HEK293 (cell line): ENCODE measurements around the gene IL17F.

ENCODE experiments used
- EGR2 ChIP-seq: fragments of 450-650 bp; formaldehyde crosslinking; IDR thresholded peaks from 2 replicates; pipeline ENCODE4 v1.5.1; 2016; ENCODE audit warnings: low read depth, missing biosample characterization, missing genetic modification characterization
- GLIS2 ChIP-seq: fragments of 450-650 bp; formaldehyde crosslinking; IDR thresholded peaks from 2 replicates; pipeline ENCODE4 v1.5.1; 2016; ENCODE audit warnings: missing biosample characterization, missing genetic modification characterization
- KLF1 ChIP-seq: fragments of 450-650 bp; formaldehyde crosslinking; IDR thresholded peaks from 2 replicates; pipeline ENCODE4 v1.5.1; 2016; ENCODE audit warnings: missing biosample characterization, missing genetic modification characterization
- OVOL3 ChIP-seq: fragments of 450-650 bp; formaldehyde crosslinking; IDR thresholded peaks from 2 replicates; pipeline ENCODE4 v1.5.1; 2016; ENCODE audit warnings: missing biosample characterization, missing genetic modification characterization
- REPIN1 ChIP-seq: fragments of 450-650 bp; formaldehyde crosslinking; IDR thresholded peaks from 2 replicates; pipeline ENCODE4 v1.5.1; 2017; ENCODE audit warnings: missing biosample characterization, missing genetic modification characterization, low read depth
- SP2 ChIP-seq: fragments of 450-650 bp; formaldehyde crosslinking; IDR thresholded peaks from 2 replicates; pipeline ENCODE4 v1.5.1; 2016; ENCODE audit warnings: missing biosample characterization, missing genetic modification characterization
- ZBTB17 ChIP-seq: fragments of 450-650 bp; formaldehyde crosslinking; IDR thresholded peaks from 2 replicates; pipeline ENCODE4 v1.5.1; 2016; ENCODE audit warnings: missing biosample characterization, missing genetic modification characterization
- ZFP3 ChIP-seq: fragments of 450-650 bp; formaldehyde crosslinking; IDR thresholded peaks from 2 replicates; pipeline ENCODE4 v1.5.1; 2016; ENCODE audit warnings: low read depth, missing biosample characterization, missing genetic modification characterization
- ZFP41 ChIP-seq: fragments of 450-650 bp; formaldehyde crosslinking; IDR thresholded peaks from 2 replicates; pipeline ENCODE4 v1.5.1; 2016; ENCODE audit warnings: missing biosample characterization, missing genetic modification characterization, borderline replicate concordance
- ZNF148 ChIP-seq: fragments of 450-650 bp; formaldehyde crosslinking; IDR thresholded peaks from 2 replicates; pipeline ENCODE4 v1.5.0; 2017; ENCODE audit warnings: missing biosample characterization, missing genetic modification characterization, borderline replicate concordance
- ZNF169 ChIP-seq: fragments of 450-650 bp; formaldehyde crosslinking; IDR thresholded peaks from 2 replicates; pipeline ENCODE4 v1.5.1; 2016; ENCODE audit warnings: missing biosample characterization, missing genetic modification characterization
- ZNF24 ChIP-seq: fragments of 450-650 bp; formaldehyde crosslinking; IDR thresholded peaks from 2 replicates; pipeline ENCODE4 v1.5.1; 2016; ENCODE audit warnings: missing biosample characterization, missing genetic modification characterization
- ZNF433 ChIP-seq: fragments of 450-650 bp; formaldehyde crosslinking; IDR thresholded peaks from 2 replicates; pipeline ENCODE4 v1.5.1; 2016; ENCODE audit warnings: missing biosample characterization, missing genetic modification characterization, low read depth
- ZNF513 ChIP-seq: fragments of 450-650 bp; IDR thresholded peaks from 2 replicates; pipeline ENCODE4 v1.5.1; 2018; ENCODE audit warnings: missing biosample characterization, missing genetic modification characterization
- ZNF555 ChIP-seq: fragments of 450-650 bp; formaldehyde crosslinking; conservative IDR thresholded peaks from 2 replicates; pipeline ENCODE4 v1.5.1; 2017; ENCODE audit warnings: missing biosample characterization, mild to moderate bottlenecking, missing genetic modification characterization, inconsistent platforms
- ZNF600 ChIP-seq: fragments of 450-650 bp; formaldehyde crosslinking; IDR thresholded peaks from 2 replicates; pipeline ENCODE4 v1.5.1; 2016; ENCODE audit warnings: missing biosample characterization, missing genetic modification characterization
- ZNF623 ChIP-seq: fragments of 450-650 bp; formaldehyde crosslinking; IDR thresholded peaks from 2 replicates; pipeline ENCODE4 v1.5.1; 2016; ENCODE audit warnings: missing biosample characterization, missing genetic modification characterization
- ZNF654 ChIP-seq: fragments of 450-650 bp; formaldehyde crosslinking; IDR thresholded peaks from 2 replicates; pipeline ENCODE4 v1.5.1; 2016; ENCODE audit warnings: low read depth, missing biosample characterization, missing genetic modification characterization
- ZNF670 ChIP-seq: fragments of 450-650 bp; formaldehyde crosslinking; IDR thresholded peaks from 2 replicates; pipeline ENCODE4 v1.5.1; 2016; ENCODE audit warnings: missing biosample characterization, missing genetic modification characterization, low read depth
- ZNF677 ChIP-seq: fragments of 450-650 bp; IDR thresholded peaks from 2 replicates; pipeline ENCODE4 v1.5.0; 2018; ENCODE audit warnings: missing biosample characterization, mild to moderate bottlenecking, missing genetic modification characterization, moderate library complexity
- ZNF777 ChIP-seq: fragments of 450-650 bp; formaldehyde crosslinking; IDR thresholded peaks from 2 replicates; pipeline ENCODE4 v1.5.1; 2017; ENCODE audit warnings: missing biosample characterization, missing genetic modification characterization, borderline replicate concordance
- ZNF792 ChIP-seq: fragments of 450-650 bp; formaldehyde crosslinking; IDR thresholded peaks from 2 replicates; pipeline ENCODE4 v1.5.1; 2016; ENCODE audit warnings: missing biosample characterization, missing genetic modification characterization
- ZSCAN5A ChIP-seq: fragments of 450-650 bp; formaldehyde crosslinking; IDR thresholded peaks from 2 replicates; pipeline ENCODE4 v1.5.1; 2016; ENCODE audit warnings: missing biosample characterization, missing genetic modification characterization
- TF ChIP-seq, protein P1 (sequence below): fragments of 450-650 bp; formaldehyde crosslinking; IDR thresholded peaks from 2 replicates; pipeline ENCODE4 v1.5.1; 2016; ENCODE audit warnings: missing biosample characterization, missing genetic modification characterization

The IL17F gene

DNA sequence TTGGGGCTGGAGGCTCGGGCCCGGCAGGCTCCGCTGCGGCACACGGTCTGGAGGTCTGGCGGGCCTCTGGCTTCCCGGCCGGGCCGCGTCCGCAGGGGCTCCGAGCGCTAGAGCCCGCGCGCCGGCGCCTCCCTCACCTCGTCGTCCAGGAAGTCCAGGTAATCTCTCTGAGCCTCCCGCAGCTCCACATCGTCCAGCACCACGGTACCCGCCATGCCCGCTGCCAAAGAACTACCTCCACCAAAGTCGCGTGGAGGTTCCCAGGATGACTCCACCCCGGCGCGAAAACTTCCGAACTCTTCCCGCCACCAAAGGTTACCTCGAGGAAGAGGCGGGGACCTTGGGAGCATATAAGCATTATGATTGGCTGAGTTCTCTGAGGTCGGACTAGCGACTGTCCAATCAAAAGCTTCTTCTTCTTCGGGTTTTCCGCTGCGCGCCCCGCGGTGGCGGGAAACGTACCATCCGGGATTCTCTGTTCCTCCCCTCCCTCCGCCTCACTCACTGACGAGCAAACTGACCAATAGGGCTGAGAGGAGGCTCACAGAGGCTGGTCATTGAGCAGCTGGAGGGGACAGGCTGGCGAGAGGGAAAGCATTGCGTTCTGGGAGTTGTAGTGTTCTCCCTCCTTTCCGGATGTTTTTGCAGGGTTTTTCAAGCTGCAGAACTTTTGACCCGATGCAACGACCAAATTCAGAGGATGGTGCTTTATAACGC, 40.3 kb upstream of the IL17F start, which contains the start of gene MCM3 (continued):
- TF ChIP-seq ZNF677 (tag by site-specific recombination) = 0 out of 2 replicates have a peak, but pooled peaks have one; percentile 16
- TF ChIP-seq ZNF654 (tag by site-specific recombination) = no peak
- 0 out of 2 replicates have a peak, but pooled peaks have one; percentile 33 for TF ChIP-seq REPIN1 (tag by site-specific recombination)
- TF ChIP-seq ZNF670 (tag by site-specific recombination) = no peak
- TF ChIP-seq, protein P1, sequence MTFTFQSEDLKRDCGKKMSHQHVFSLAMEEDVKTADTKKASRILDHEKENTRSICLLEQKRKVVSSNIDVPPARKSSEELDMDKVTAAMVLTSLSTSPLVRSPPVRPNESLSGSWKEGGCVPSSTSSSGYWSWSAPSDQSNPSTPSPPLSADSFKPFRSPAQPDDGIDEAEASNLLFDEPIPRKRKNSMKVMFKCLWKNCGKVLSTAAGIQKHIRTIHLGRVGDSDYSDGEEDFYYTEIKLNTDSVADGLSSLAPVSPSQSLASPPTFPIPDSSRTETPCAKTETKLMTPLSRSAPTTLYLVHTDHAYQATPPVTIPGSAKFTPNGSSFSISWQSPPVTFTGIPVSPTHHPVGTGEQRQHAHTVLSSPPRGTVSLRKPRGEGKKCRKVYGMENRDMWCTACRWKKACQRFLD (tag by site-specific recombination) = no peak
- TF ChIP-seq ZSCAN5A (tag by site-specific recombination) = peak; percentile 73; the same call in 1 of the 2 replicates
- TF ChIP-seq ZNF433 (tag by site-specific recombination) = no peak
- no peak for TF ChIP-seq ZNF513 (tag by site-specific recombination)
- no peak for TF ChIP-seq EGR2 (tag by site-specific recombination)
- TF ChIP-seq ZNF623 = 0 out of 2 replicates have a peak, but pooled peaks have one; percentile 32
- TF ChIP-seq ZNF24 (tag by site-specific recombination) = peak; percentile 74
- TF ChIP-seq GLIS2 (tag by site-specific recombination) = no peak
- TF ChIP-seq ZNF555 (tag by site-specific recombination) = no peak
- no peak for TF ChIP-seq ZFP41 (tag by site-specific recombination)
- peak; percentile 99 for TF ChIP-seq SP2 (tag by site-specific recombination)
- TF ChIP-seq OVOL3 (tag by site-specific recombination) = no peak
- peak; percentile 92 for TF ChIP-seq ZBTB17 (tag by site-specific recombination)
- TF ChIP-seq ZNF148 (tag by site-specific recombination) = no peak
- TF ChIP-seq KLF1 (tag by site-specific recombination) = no peak
- TF ChIP-seq ZNF792 (tag by site-specific recombination) = no peak
- peak; percentile 30; the same call in 1 of the 2 replicates for TF ChIP-seq ZNF600 (tag by site-specific recombination)
- no peak for TF ChIP-seq ZNF169 (tag by site-specific recombination)
- peak; percentile 45; the same call in 1 of the 2 replicates for TF ChIP-seq ZNF777
- no peak for TF ChIP-seq ZFP3 (tag by site-specific recombination)
- TF ChIP-seq, all 188 proteins: peak for 57
